HUES48 (cell line): ENCODE results near the gene WNT3.
"Not testable (repeated sequence)": the region's sequence is repeated elsewhere in the genome, so short reads cannot be mapped to it uniquely, and the experiment has no call there.

Experiments used
- H3K27ac ChIP-seq: one replicate; pipeline ENCODE4 v1.7.0; 2013; ENCODE audit warnings: low read depth, low read length, inconsistent platforms
- H3K27me3 ChIP-seq: 2 replicates; pipeline ENCODE4 v1.6.1; 2013; ENCODE audit warnings: mild to moderate bottlenecking, low read length; ENCODE audit not compliant: control insufficient read depth, insufficient read depth
- H3K36me3 ChIP-seq: 2 replicates; pipeline ENCODE4 v1.6.1; 2013; ENCODE audit warnings: low read length; ENCODE audit not compliant: control insufficient read depth, insufficient read depth
- H3K4me1 ChIP-seq: 2 replicates; pipeline ENCODE4 v1.6.1; 2013; ENCODE audit warnings: mild to moderate bottlenecking, low read length; ENCODE audit not compliant: control insufficient read depth, insufficient read depth
- H3K4me3 ChIP-seq: 2 replicates; pipeline ENCODE4 v1.5.1; 2013; ENCODE audit warnings: mild to moderate bottlenecking, low read depth, low read length
- H3K9ac ChIP-seq: 2 replicates; pipeline ENCODE4 v1.6.1; 2013; ENCODE audit warnings: mild to moderate bottlenecking, low read depth, low read length, moderate library complexity
- H3K9me3 ChIP-seq: 2 replicates; pipeline ENCODE4 v1.6.1; 2013; ENCODE audit warnings: low read length; ENCODE audit not compliant: control insufficient read depth, insufficient read depth

WNT3 gene

GRCh38 chr17:46763416-46763815, 55.1 kb downstream of the WNT3 start:
- H3K27me3 ChIP-seq = peaks cover 4% of the 10 kb centered on the region
- no peaks in the 10 kb centered on the region; the same call in 1 of the 2 replicates for H3K4me1 ChIP-seq
- H3K27ac ChIP-seq = no peak overlapping the region
- no peak overlapping the region for H3K9ac ChIP-seq
- H3K36me3 ChIP-seq = no peaks in the 10 kb centered on the region; the same call in 1 of the 2 replicates
- no peaks in the 10 kb centered on the region for H3K9me3 ChIP-seq
- no peak overlapping the region for H3K4me3 ChIP-seq

GRCh38 chr17:46759141-46759540, 59.4 kb downstream of the WNT3 start:
- H3K4me3 ChIP-seq = no peak overlapping the region
- no peaks in the 10 kb centered on the region for H3K9me3 ChIP-seq
- no peak overlapping the region for H3K27ac ChIP-seq
- H3K27me3 ChIP-seq = no peaks in the 10 kb centered on the region
- no peak overlapping the region for H3K9ac ChIP-seq
- no peaks in the 10 kb centered on the region for H3K4me1 ChIP-seq
- H3K36me3 ChIP-seq = peaks cover 20% of the 10 kb centered on the region

GRCh38 chr17:46758614-46759013, 59.9 kb downstream of the WNT3 start:
- Histone ChIP-seq H3K27me3 (no peaks in the 10 kb centered on the region), H3K4me1 (no peaks in the 10 kb centered on the region), H3K9ac (no peak overlapping the region), H3K4me3 (no peak overlapping the region), H3K9me3 (no peaks in the 10 kb centered on the region), H3K36me3 (peaks cover 20% of the 10 kb centered on the region), H3K27ac (no peak overlapping the region)

GRCh38 chr17:46757588-46757987, 60.9 kb downstream of the WNT3 start:
- peaks cover 20% of the 10 kb centered on the region for H3K36me3 ChIP-seq
- H3K27me3 ChIP-seq = not testable (repeated sequence)

GRCh38 chr17:46756861-46757260, 61.6 kb downstream of the WNT3 start:
- Histone ChIP-seq H3K9ac (no peak overlapping the region), H3K36me3 (peaks cover 23% of the 10 kb centered on the region), H3K9me3 (no peaks in the 10 kb centered on the region), H3K4me3 (no peak overlapping the region), H3K27ac (no peak overlapping the region), H3K4me1 (no peaks in the 10 kb centered on the region), H3K27me3 (no peaks in the 10 kb centered on the region)

More at GRCh38 chr17:46757588-46757987, 60.9 kb downstream of the WNT3 start:
- H3K27ac ChIP-seq, H3K4me1 ChIP-seq, H3K4me3 ChIP-seq, H3K9me3 ChIP-seq, H3K9ac ChIP-seq: not testable (repeated sequence)

GRCh38 chr17:46756081-46756735, 62.3 kb downstream of the WNT3 start:
- Histone ChIP-seq H3K27me3 (no peaks in the 10 kb centered on the region), H3K36me3 (peaks cover 30% of the 10 kb centered on the region), H3K4me1 (no peaks in the 10 kb centered on the region), H3K27ac (no peak overlapping the region), H3K4me3 (no peak overlapping the region), H3K9me3 (no peaks in the 10 kb centered on the region), H3K9ac (no peak overlapping the region)

- Histone ChIP-seq H3K4me3 (no peak overlapping the region), H3K36me3 (peaks cover 30% of the 10 kb centered on the region)
These were observed 64.7 kb downstream of the WNT3 start for GRCh38 chr17:46753776-46754175.

GRCh38 chr17:46751425-46751824, 67.1 kb downstream of the WNT3 start:
- Histone ChIP-seq H3K9me3 (no peaks in the 10 kb centered on the region), H3K4me1 (no peaks in the 10 kb centered on the region), H3K9ac (no peak overlapping the region), H3K27ac (no peak overlapping the region), H3K36me3 (peaks cover 23% of the 10 kb centered on the region), H3K4me3 (no peak overlapping the region), H3K27me3 (no peaks in the 10 kb centered on the region)

More at GRCh38 chr17:46753776-46754175, 64.7 kb downstream of the WNT3 start:
- no peak overlapping the region for H3K9ac ChIP-seq
- H3K27ac ChIP-seq = no peak overlapping the region
- no peaks in the 10 kb centered on the region for H3K4me1 ChIP-seq
- no peaks in the 10 kb centered on the region for H3K27me3 ChIP-seq
- no peaks in the 10 kb centered on the region for H3K9me3 ChIP-seq

- Histone ChIP-seq H3K36me3 (no peaks in the 10 kb centered on the region), H3K4me1 (peaks cover 4% of the 10 kb centered on the region; the same call in 1 of the 2 replicates), H3K27me3 (no peaks in the 10 kb centered on the region), H3K9me3 (no peaks in the 10 kb centered on the region), H3K4me3 (no peak overlapping the region), H3K27ac (no peak overlapping the region), H3K9ac (no peak overlapping the region)
These were observed 73.1 kb downstream of the WNT3 start for GRCh38 chr17:46745376-46745775.

GRCh38 chr17:46744441-46744840, 74.1 kb downstream of the WNT3 start:
- Histone ChIP-seq H3K9me3 (no peaks in the 10 kb centered on the region), H3K9ac (no peak overlapping the region), H3K27ac (no peak overlapping the region), H3K4me1 (peaks cover 4% of the 10 kb centered on the region; the same call in 1 of the 2 replicates), H3K4me3 (no peak overlapping the region), H3K27me3 (no peaks in the 10 kb centered on the region), H3K36me3 (no peaks in the 10 kb centered on the region)

GRCh38 chr17:46742565-46743270, 75.8 kb downstream of the WNT3 start:
- Histone ChIP-seq H3K36me3 (no peaks in the 10 kb centered on the region), H3K27ac (no peak overlapping the region), H3K4me3 (no peak overlapping the region), H3K27me3 (no peaks in the 10 kb centered on the region), H3K9me3 (no peaks in the 10 kb centered on the region), H3K4me1 (peaks cover 4% of the 10 kb centered on the region; the same call in 1 of the 2 replicates), H3K9ac (no peak overlapping the region)
